ENCODE data around the gene DR1. TPM values are rescaled to one million over a fixed set of nuclear protein-coding genes. Genes with fewer than 3 reads are reported as not detected.

DR1 gene
- total and polyA plus RNA-seq, 2 of the 8 experiments (the other 6 are each of a cell fraction or from before 2014, with no cell fraction given): 13.1 to 62.3 TPM

- no peak overlapping the region for H2BK120ac ChIP-seq (replicated peaks; ENCODE audit: low read depth, low read length)
- no peak overlapping the region for H3K23ac ChIP-seq (ENCODE audit: insufficient read length)
- H2BK15ac ChIP-seq (ENCODE audit: low read length): no peak overlapping the region
- H3K4me2 ChIP-seq (ENCODE audit: insufficient read depth in 1 of 2, low read depth in 2 of 2, low read length in 2 of 2): peak overlapping the region; percentile 49 to 53; a peak in 2 of 4 replicates
- no peak overlapping the region for H4K5ac ChIP-seq (ENCODE audit: insufficient read length, low read depth, low read length)
- no peak overlapping the region for H2BK5ac ChIP-seq (ENCODE audit: low read depth, low read length)
- no peak overlapping the region for H2BK20ac ChIP-seq (ENCODE audit: low read length)
- H3K23me2 ChIP-seq (ENCODE audit: low read depth, low read length): no peaks in the 10 kb centered on the region
- no peak overlapping the region for H2BK12ac ChIP-seq (ENCODE audit: low read depth, low read length)
- no peaks in the 10 kb centered on the region for H3K79me1 ChIP-seq (ENCODE audit: low read depth, low read length)
- no peak overlapping the region for H3K9ac ChIP-seq (replicated peaks in 1 of 4; ENCODE audit: extremely low read depth in 1 of 4, low read depth in 3 of 4, low read length in 3 of 4)
- ChIA-PET POLR2A (ENCODE audit: partially characterized antibody) (no interaction called here), CTCF (ENCODE audit: partially characterized antibody) (interaction anchor here (0.7 kb wide), 2 partner anchors 106 to 404 kb away, joined by 3 read pairs; no protein-coding TSS in a partner anchor)
- H2AFZ ChIP-seq (ENCODE audit: low read length): no peak overlapping the region
- DNase-seq (ENCODE audit: low read depth in 1 of 2, low spot score in 2 of 2): no peak
- H3K56ac ChIP-seq (replicated peaks; ENCODE audit: insufficient read length, low read depth, low read length): no peak overlapping the region
- H3K4ac ChIP-seq (replicated peaks; ENCODE audit: insufficient read length, low read depth, low read length): no peak overlapping the region
- peaks cover 25 to 29% of the 10 kb centered on the region in 2 experiments for H3K9me3 ChIP-seq (ENCODE audit: insufficient read depth in 2 of 2, low read depth in 1 of 2, low read length in 1 of 2)
- no peak overlapping the region; the same call in 1 of the 2 replicates for H3K27ac ChIP-seq (ENCODE audit: low read depth, low read length)
- H4K8ac ChIP-seq (ENCODE audit: extremely low read depth, insufficient read depth, low read length): no peak overlapping the region
- no peak overlapping the region for H3K14ac ChIP-seq (ENCODE audit: insufficient read length)
- 15% methylated on average over 2 of the region's 2 CpGs; no CpG with 5 or more reads in 1 of the 2 experiments for WGBS, 2 experiments (ENCODE audit: extremely low coverage in 1 of 2, insufficient coverage in 1 of 2, insufficient read length in 1 of 2, insufficient replicate concordance in 2 of 2, low coverage in 1 of 2, low lambda C conversion rate in 2 of 2, missing lambda C conversion rate in 1 of 2)
- FAIRE-seq: peak; percentile 80
- H3K18ac ChIP-seq (ENCODE audit: extremely low read depth, low read length): no peak overlapping the region
- no peak overlapping the region for H4K91ac ChIP-seq (replicated peaks; ENCODE audit: insufficient read length, low read length)
- H3K27me3 ChIP-seq (replicated peaks in 1 of 4; ENCODE audit: control insufficient read depth in 3 of 4, extremely low read depth in 1 of 4, insufficient read depth in 3 of 4, low read length in 3 of 4): no peaks in the 10 kb centered on the region
- no peak overlapping the region for H2AK5ac ChIP-seq (ENCODE audit: low read depth, low read length)
- H4K20me1 ChIP-seq (replicated peaks in 1 of 2; ENCODE audit: control insufficient read depth in 1 of 2, insufficient read depth in 2 of 2, low read length in 2 of 2): no peaks in the 10 kb centered on the region
- no peaks in the 10 kb centered on the region for H3K79me2 ChIP-seq (ENCODE audit: control insufficient read depth in 1 of 2, insufficient read depth in 2 of 2, low read length in 2 of 2)
- H3K36me3 ChIP-seq (ENCODE audit: control insufficient read depth in 2 of 4, insufficient read depth in 4 of 4, low read length in 3 of 4): peaks cover 0 to 21% (median 5%) of the 10 kb centered on the region in 4 experiments; a peak in 3 of 8 replicates
- H3K4me3 ChIP-seq (ENCODE audit: extremely low read depth in 1 of 4, insufficient read depth in 2 of 4, low read depth in 3 of 4, low read length in 4 of 4): peak overlapping the region in 1 of 4 experiments; percentile 32; a peak in 2 of 8 replicates
- peaks cover 3 to 12% (median 7%) of the 10 kb centered on the region in 4 experiments; a peak in 5 of 7 replicates for H3K4me1 ChIP-seq (replicated peaks in 1 of 4; ENCODE audit: control insufficient read depth in 3 of 4, insufficient read depth in 4 of 4, low read length in 3 of 4)
- TF ChIP-seq RFX5 (IDR thresholded peaks at IDR 0.05; ENCODE audit: borderline replicate concordance, low read depth, low read length): no peak
Observed at GRCh38 chr1:93411000-93411399, 65.3 kb downstream of the DR1 start.
